GM19239 (cell line): ENCODE data around the gene BCL2L2.

Experiments
- DNase-seq: peaks from one replicate; pipeline ENCODE4 v3.0.0; 2011; ENCODE audit warnings: low spot score; ENCODE audit not compliant: insufficient read length
- FAIRE-seq: peaks from 2 replicates; lab custom pipeline; 2011; peaks lifted over from hg19 to GRCh38; lab: Jason Lieb, UNC

Gene BCL2L2

GRCh38 chr14:23299211-23299957 is 7.2 kb upstream of the BCL2L2 start:
- DNase-seq (no peak), FAIRE-seq (no peak)

- no peak for FAIRE-seq
- DNase-seq, result no peak
Measured at GRCh38 chr14:23299986-23300686, 6.5 kb upstream of the BCL2L2 start.

GRCh38 chr14:23300687-23301223 is 5.9 kb upstream of the BCL2L2 start:
- DNase-seq (no peak), FAIRE-seq (no peak)

GRCh38 chr14:23301288-23301968 is 5.2 kb upstream of the BCL2L2 start:
- DNase-seq, result peak; percentile 89
- peak; percentile 69 for FAIRE-seq

GRCh38 chr14:23301969-23302289 is 4.7 kb upstream of the BCL2L2 start:
- no peak for FAIRE-seq
- no peak for DNase-seq

GRCh38 chr14:23302290-23303225 is 4.1 kb upstream of the BCL2L2 start, which contains the start of gene PPP1R3E:
Gene PPP1R3E (minus strand): TSS chr14:23302859. CDS start chr14:23302576, 283 bp downstream.
- peak; percentile 85 for FAIRE-seq
- DNase-seq, result peak; percentile 42

GRCh38 chr14:23307146-23307530 is 505 bp downstream of the BCL2L2 start:
- FAIRE-seq, result no peak

GRCh38 chr14:23307687-23308644 is 1.3 kb downstream of the BCL2L2 start:
- no peak for FAIRE-seq

More at GRCh38 chr14:23307146-23307530, 505 bp downstream of the BCL2L2 start:
- no peak for DNase-seq

GRCh38 chr14:23308721-23309445 is 2.2 kb downstream of the BCL2L2 start:
- no peak for FAIRE-seq
- DNase-seq, result no peak

More at GRCh38 chr14:23307687-23308644, 1.3 kb downstream of the BCL2L2 start:
- DNase-seq, result no peak

- FAIRE-seq (no peak), DNase-seq (no peak)
Measured at GRCh38 chr14:23310546-23310945, 3.9 kb downstream of the BCL2L2 start.

GRCh38 chr14:23316300-23316699 is 9.7 kb downstream of the BCL2L2 start:
- FAIRE-seq (no peak), DNase-seq (no peak)

- DNase-seq (no peak), FAIRE-seq (peak; percentile 21)
Measured at GRCh38 chr14:23319746-23320583, 13.3 kb downstream of the BCL2L2 start.

GRCh38 chr14:23320584-23321571 is 14.2 kb downstream of the BCL2L2 start, which contains the start of gene PABPN1:
Gene PABPN1 (plus strand): TSS chr14:23321457. CDS start chr14:23321470, 13 bp downstream.
- FAIRE-seq (peak; percentile 93), DNase-seq (peak; percentile 96)

- FAIRE-seq (peak; percentile 42), DNase-seq (no peak)
Measured at GRCh38 chr14:23321572-23322547, 15.2 kb downstream of the BCL2L2 start.
